CD4-positive, alpha-beta memory T cell (primary cell): ENCODE measurements around the gene COL26A1. TPM values are rescaled to one million over a fixed set of nuclear protein-coding genes. Genes with fewer than 3 reads are reported as not detected.
"Not testable (repeated sequence)": the region's sequence is repeated elsewhere in the genome, so short reads cannot be mapped to it uniquely, and the experiment has no call there.

Experiments used
- CTCF ChIA-PET: fragments of 350-600 bp; sonication (Branson Sonifier 250); formaldehyde crosslinking; loops from one replicate; lab custom pipeline; 2021; ENCODE audit warnings: inconsistent platforms; ENCODE audit not compliant: partially characterized antibody; lab: Charles Lee
- POLR2A ChIA-PET: fragments of 350-600 bp; sonication (Branson Sonifier 250); formaldehyde crosslinking; loops from one replicate; lab custom pipeline; 2021; ENCODE audit not compliant: partially characterized antibody; lab: Charles Lee
- DNase-seq, 5 donors: peaks; one replicate each; pipeline versions ENCODE4 v3.0.0 to v3.0.0-alpha.2; 2020 to 2022; ENCODE audit warnings: mixed read lengths in 1 of 5
- H3K27ac ChIP-seq: one replicate; pipeline ENCODE4 v1.7.0; 2013; ENCODE audit warnings: low read depth, low read length
- H3K27me3 ChIP-seq: 2 replicates; pipeline ENCODE4 v1.7.0; 2013; ENCODE audit warnings: mild to moderate bottlenecking, low read length, moderate library complexity; ENCODE audit not compliant: insufficient read depth
- H3K36me3 ChIP-seq: 2 replicates; pipeline ENCODE4 v1.7.0; 2013; ENCODE audit warnings: mild to moderate bottlenecking, low read length, moderate library complexity; ENCODE audit not compliant: insufficient read depth
- H3K4me1 ChIP-seq: 2 replicates; pipeline ENCODE4 v1.7.0; 2013; ENCODE audit warnings: mild to moderate bottlenecking, low read length, moderate library complexity; ENCODE audit not compliant: insufficient read depth
- H3K4me3 ChIP-seq, 2 donors: one replicate each; pipeline ENCODE4 v1.7.0; 2013; ENCODE audit warnings: low read length in 2 of 2, mild to moderate bottlenecking in 1 of 2
- H3K9me3 ChIP-seq, 2 donors: one replicate each; pipeline ENCODE4 v1.7.0; 2013; ENCODE audit warnings: low read length in 2 of 2, control low read depth in 1 of 2; ENCODE audit not compliant: control insufficient read depth in 1 of 2
- H3K27ac Mint-ChIP-seq, 7 donors: one replicate each; pipeline ENCODE4 v1.8.0; 2020 to 2021; ENCODE audit warnings: mixed read lengths in 7 of 7, mild to moderate bottlenecking in 6 of 7, inconsistent platforms in 3 of 7, moderate library complexity in 3 of 7
- H3K27me3 Mint-ChIP-seq, 2 donors: one replicate each; pipeline ENCODE4 v1.8.0; 2020 to 2021; ENCODE audit warnings: mixed read lengths in 2 of 2
- H3K36me3 Mint-ChIP-seq, 2 donors: one replicate each; pipeline ENCODE4 v1.8.0; 2020 to 2021; ENCODE audit warnings: mixed read lengths in 2 of 2, inconsistent platforms in 1 of 2, mild to moderate bottlenecking in 1 of 2
- H3K4me1 Mint-ChIP-seq, 4 donors: one replicate each; pipeline ENCODE4 v1.8.0; 2020 to 2021; ENCODE audit warnings: mixed read lengths in 4 of 4, mild to moderate bottlenecking in 1 of 4
- H3K4me3 Mint-ChIP-seq, 8 donors: one replicate each; pipeline ENCODE4 v1.8.0; 2020 to 2021; ENCODE audit warnings: mixed read lengths in 8 of 8, mild to moderate bottlenecking in 7 of 8, moderate library complexity in 6 of 8, inconsistent platforms in 3 of 8
- H3K9me3 Mint-ChIP-seq, 8 donors: one replicate each; pipeline ENCODE4 v1.8.0; 2020 to 2021; ENCODE audit warnings: mixed read lengths in 8 of 8, mild to moderate bottlenecking in 5 of 8, inconsistent platforms in 3 of 8, moderate library complexity in 1 of 8
- intact Hi-C: fragments of 100-400 bp; cut with micrococcal nuclease; formaldehyde crosslinking; loops from one replicate; pipeline ENCODE4 v1.15.1; 2023
- polyA plus RNA-seq, 2 donors: library from polyadenylated mRNA; unstranded; fragments of 300-500 nt; fragmentation: Illumina TruSeq; gene quantifications; one replicate each; pipeline ENCODE4 v1.2.3, GENCODE V29; 2021
- total RNA-seq, 2 experiments: library from RNA; stranded (reverse); gene quantifications; one replicate each; pipeline ENCODE4 v1.2.3, GENCODE V29; 2021

Gene COL26A1
- total and polyA plus RNA-seq, 4 experiments from 2014 or later = not detected

GRCh38 chr7:101428093-101428866 lies 65.6 kb downstream of the COL26A1 start:
- ChIA-PET POLR2A (no interaction called here), CTCF (no interaction called here)
- H3K4me3 Mint-ChIP-seq = no peak overlapping the region
- H3K27ac ChIP-seq = no peak overlapping the region
- H3K4me3 ChIP-seq = no peak overlapping the region
- intact Hi-C loops = no loop called here
- peaks cover 6 to 9% of the 10 kb centered on the region in 2 donors for H3K27me3 Mint-ChIP-seq
- no peak for DNase-seq
- peaks cover 0 to 3% (median 3%) of the 10 kb centered on the region in 4 donors for H3K4me1 Mint-ChIP-seq
- no peaks in the 10 kb centered on the region for H3K4me1 ChIP-seq
- H3K36me3 Mint-ChIP-seq = no peaks in the 10 kb centered on the region
- no peaks in the 10 kb centered on the region for H3K36me3 ChIP-seq
- H3K27ac Mint-ChIP-seq = no peak overlapping the region
- H3K9me3 ChIP-seq = no peaks in the 10 kb centered on the region
- no peaks in the 10 kb centered on the region for H3K27me3 ChIP-seq
- peaks cover 0 to 3% (median 0%) of the 10 kb centered on the region in 8 donors for H3K9me3 Mint-ChIP-seq

GRCh38 chr7:101432316-101432715 lies 69.6 kb downstream of the COL26A1 start:
- DNase-seq = no peak
- no peaks in the 10 kb centered on the region for H3K4me1 ChIP-seq
- Mint-ChIP-seq H3K27ac (no peak overlapping the region), H3K9me3 (no peaks in the 10 kb centered on the region), H3K27me3 (peaks cover 15 to 18% of the 10 kb centered on the region in 2 donors), H3K4me1 (peaks cover 0 to 3% (median 3%) of the 10 kb centered on the region in 4 donors), H3K4me3 (no peak overlapping the region), H3K36me3 (no peaks in the 10 kb centered on the region)
- no peaks in the 10 kb centered on the region for H3K9me3 ChIP-seq
- no peak overlapping the region for H3K4me3 ChIP-seq
- CTCF ChIA-PET = no interaction called here
- intact Hi-C loops = no loop called here
- no peak overlapping the region for H3K27ac ChIP-seq
- POLR2A ChIA-PET = no interaction called here
- H3K36me3 ChIP-seq = no peaks in the 10 kb centered on the region
- no peaks in the 10 kb centered on the region for H3K27me3 ChIP-seq

- Histone ChIP-seq H3K4me3 (no peak overlapping the region), H3K9me3 (no peaks in the 10 kb centered on the region), H3K27ac (no peak overlapping the region), H3K27me3 (no peaks in the 10 kb centered on the region), H3K36me3 (no peaks in the 10 kb centered on the region), H3K4me1 (no peaks in the 10 kb centered on the region)
- H3K4me3 Mint-ChIP-seq = no peak overlapping the region
- ChIA-PET POLR2A (no interaction called here), CTCF (no interaction called here)
- no peak overlapping the region for H3K27ac Mint-ChIP-seq
- intact Hi-C loops = no loop called here
- no peaks in the 10 kb centered on the region for H3K36me3 Mint-ChIP-seq
- H3K9me3 Mint-ChIP-seq = no peaks in the 10 kb centered on the region
- DNase-seq = no peak
- H3K4me1 Mint-ChIP-seq = peaks cover 0 to 2% (median 0%) of the 10 kb centered on the region in 4 donors
- peaks cover 15 to 18% of the 10 kb centered on the region in 2 donors for H3K27me3 Mint-ChIP-seq
These were observed 71.0 kb downstream of the COL26A1 start for GRCh38 chr7:101433688-101434087.

DNA sequence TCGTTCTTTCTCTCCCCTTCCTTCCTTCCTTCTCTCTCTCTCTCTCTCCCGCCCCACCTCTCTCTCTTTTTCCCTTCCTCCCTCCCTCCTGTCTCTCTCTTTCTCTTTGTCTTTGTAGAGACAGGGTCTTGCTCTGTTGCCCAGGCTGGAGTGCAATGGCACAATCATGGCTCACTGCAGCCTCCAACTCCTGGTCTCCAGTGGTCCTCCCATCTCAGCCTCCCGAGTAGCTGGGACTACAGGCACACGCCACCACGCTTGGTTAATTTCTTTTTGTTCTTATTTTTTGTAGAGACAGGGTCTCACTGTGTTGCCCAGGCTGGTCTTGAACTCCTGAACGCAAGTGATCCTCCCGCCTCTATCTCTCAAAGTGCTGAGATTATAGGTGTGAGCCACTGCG lies 71.5 kb downstream of the COL26A1 start:
- H3K4me3 Mint-ChIP-seq, H3K27ac ChIP-seq, H3K36me3 Mint-ChIP-seq, H3K4me1 Mint-ChIP-seq, POLR2A ChIA-PET, intact Hi-C loops, H3K36me3 ChIP-seq, H3K9me3 Mint-ChIP-seq, H3K27me3 ChIP-seq, H3K9me3 ChIP-seq, H3K27ac Mint-ChIP-seq, CTCF ChIA-PET, DNase-seq, H3K4me1 ChIP-seq, H3K4me3 ChIP-seq: not testable (repeated sequence)
- H3K27me3 Mint-ChIP-seq = peaks cover 15 to 18% of the 10 kb centered on the region in 2 donors

DNA sequence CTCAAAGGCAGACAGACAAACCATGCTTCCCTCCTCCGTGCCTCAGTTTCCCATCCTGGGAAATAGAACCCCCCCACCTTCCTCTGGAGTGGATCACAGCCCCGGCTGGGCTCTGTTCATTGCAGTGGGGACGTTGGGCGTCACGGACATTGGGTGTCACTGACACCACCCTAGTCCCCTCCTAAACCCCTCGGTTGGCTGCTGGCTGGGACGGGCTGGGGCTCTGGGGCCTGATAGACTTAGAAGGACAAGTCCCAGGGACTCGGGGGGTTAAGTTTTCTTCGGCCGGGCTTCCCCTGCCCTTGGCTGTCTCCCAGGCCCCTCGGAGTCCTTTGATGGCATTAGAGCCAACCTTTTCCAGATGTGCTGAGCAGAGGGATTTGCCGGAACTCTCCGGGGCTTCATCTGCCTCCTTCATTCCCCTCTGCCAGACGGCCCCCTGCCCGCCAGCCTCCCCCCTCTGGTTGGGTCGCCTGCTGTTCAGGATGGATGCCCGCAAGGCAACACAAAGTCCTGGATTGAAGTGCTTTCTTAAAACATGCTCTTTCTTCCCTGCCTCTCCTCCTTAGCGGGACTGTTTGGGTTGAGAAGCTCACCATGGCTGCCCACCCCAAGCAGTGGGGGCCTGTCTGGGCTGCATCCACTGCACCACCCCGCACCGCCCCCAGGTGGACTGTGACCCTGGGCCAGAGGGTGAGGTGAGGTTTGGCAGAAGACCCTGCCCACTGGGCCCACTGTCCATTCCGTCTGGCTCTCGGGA lies 73.0 kb downstream of the COL26A1 start:
- Histone ChIP-seq H3K4me3 (no peak overlapping the region), H3K27ac (no peak overlapping the region), H3K27me3 (no peaks in the 10 kb centered on the region), H3K36me3 (no peaks in the 10 kb centered on the region), H3K9me3 (no peaks in the 10 kb centered on the region), H3K4me1 (no peaks in the 10 kb centered on the region)
- no peak for DNase-seq
- no peak overlapping the region for H3K27ac Mint-ChIP-seq
- POLR2A ChIA-PET = no interaction called here
- no peaks in the 10 kb centered on the region for H3K4me1 Mint-ChIP-seq
- H3K27me3 Mint-ChIP-seq = peaks cover 15 to 18% of the 10 kb centered on the region in 2 donors
- CTCF ChIA-PET = no interaction called here
- H3K36me3 Mint-ChIP-seq = no peaks in the 10 kb centered on the region
- H3K4me3 Mint-ChIP-seq = no peak overlapping the region
- intact Hi-C loops = no loop called here
- no peaks in the 10 kb centered on the region for H3K9me3 Mint-ChIP-seq

GRCh38 chr7:101436221-101436735 lies 73.6 kb downstream of the COL26A1 start:
- H3K27ac Mint-ChIP-seq = no peak overlapping the region
- Histone ChIP-seq H3K9me3 (no peaks in the 10 kb centered on the region), H3K27me3 (no peaks in the 10 kb centered on the region), H3K4me3 (no peak overlapping the region), H3K27ac (no peak overlapping the region), H3K36me3 (no peaks in the 10 kb centered on the region), H3K4me1 (no peaks in the 10 kb centered on the region)
- H3K4me3 Mint-ChIP-seq = no peak overlapping the region
- H3K4me1 Mint-ChIP-seq = no peaks in the 10 kb centered on the region
- DNase-seq = no peak
- intact Hi-C loops = no loop called here
- no peaks in the 10 kb centered on the region for H3K9me3 Mint-ChIP-seq
- H3K27me3 Mint-ChIP-seq = peaks cover 15 to 18% of the 10 kb centered on the region in 2 donors
- CTCF ChIA-PET = no interaction called here
- POLR2A ChIA-PET = no interaction called here
- no peaks in the 10 kb centered on the region for H3K36me3 Mint-ChIP-seq

GRCh38 chr7:101436857-101437576 lies 74.3 kb downstream of the COL26A1 start:
- ChIA-PET POLR2A (no interaction called here), CTCF (no interaction called here)
- H3K4me1 Mint-ChIP-seq = no peaks in the 10 kb centered on the region
- DNase-seq = no peak
- H3K36me3 Mint-ChIP-seq = no peaks in the 10 kb centered on the region
- no peak overlapping the region for H3K4me3 ChIP-seq
- H3K9me3 Mint-ChIP-seq = no peaks in the 10 kb centered on the region
- no peaks in the 10 kb centered on the region for H3K27me3 ChIP-seq
- no peaks in the 10 kb centered on the region for H3K36me3 ChIP-seq
- no peaks in the 10 kb centered on the region for H3K4me1 ChIP-seq
- no peak overlapping the region for H3K27ac Mint-ChIP-seq
- intact Hi-C loops = no loop called here
- no peaks in the 10 kb centered on the region for H3K9me3 ChIP-seq
- no peak overlapping the region for H3K27ac ChIP-seq
- H3K27me3 Mint-ChIP-seq = peaks cover 13 to 20% of the 10 kb centered on the region in 2 donors
- H3K4me3 Mint-ChIP-seq = no peak overlapping the region
